T-helper 2 cell treated with Interferon-gamma antibody and Interleukin-4, amounts not matched to agents 5 μg/mL and 100 μg/mL, for 36 hours (primary cell): ENCODE data around the gene ADCY10.

Experiments
- DNase-seq: peaks from one replicate; pipeline ENCODE4 v3.0.0; 2021; ENCODE audit warnings: low spot score
- H3K27ac Mint-ChIP-seq: one replicate; pipeline ENCODE4 v1.8.0; 2021; ENCODE audit warnings: mild to moderate bottlenecking, mixed read lengths
- H3K27me3 Mint-ChIP-seq: one replicate; pipeline ENCODE4 v1.8.0; 2021; ENCODE audit warnings: low read depth, mixed read lengths
- H3K36me3 Mint-ChIP-seq: one replicate; pipeline ENCODE4 v1.8.0; 2021; ENCODE audit warnings: low read depth, mixed read lengths
- H3K4me1 Mint-ChIP-seq: one replicate; pipeline ENCODE4 v1.8.0; 2021; ENCODE audit warnings: low read depth, mixed read lengths
- H3K4me3 Mint-ChIP-seq: one replicate; pipeline ENCODE4 v1.8.0; 2022; ENCODE audit warnings: mild to moderate bottlenecking, moderate library complexity, mixed read lengths
- H3K9me3 Mint-ChIP-seq: one replicate; pipeline ENCODE4 v1.8.0; 2021; ENCODE audit warnings: mixed read lengths

ADCY10 gene

GRCh38 chr1:167913895-167914496, at the start of gene ADCY10:
Gene ADCY10, minus strand, starts transcription at chr1:167914134. Its CDS starts 8,994 bp downstream, at chr1:167905140.
- Mint-ChIP-seq H3K36me3 (peaks cover 14% of the 10 kb centered on the region), H3K27ac (no peak within 1 kb of the TSS), H3K27me3 (no peaks in the 10 kb centered on the region), H3K4me1 (no peaks in the 10 kb centered on the region), H3K4me3 (no peak within 1 kb of the TSS), H3K9me3 (peaks cover 10% of the 10 kb centered on the region)
- DNase-seq: no peak

GRCh38 chr1:167957710-167958109, 43.8 kb upstream of the ADCY10 start:
- Mint-ChIP-seq H3K4me1 (peaks cover 6% of the 10 kb centered on the region), H3K27ac (no peak overlapping the region), H3K9me3 (no peaks in the 10 kb centered on the region), H3K4me3 (no peak overlapping the region), H3K27me3 (no peaks in the 10 kb centered on the region), H3K36me3 (peaks cover 35% of the 10 kb centered on the region)
- no peak for DNase-seq

GRCh38 chr1:167955915-167956314, 42.0 kb upstream of the ADCY10 start:
- Mint-ChIP-seq H3K27ac (no peak overlapping the region), H3K27me3 (no peaks in the 10 kb centered on the region), H3K9me3 (no peaks in the 10 kb centered on the region), H3K36me3 (peaks cover 34% of the 10 kb centered on the region), H3K4me3 (no peak overlapping the region), H3K4me1 (peaks cover 6% of the 10 kb centered on the region)
- DNase-seq: no peak

GRCh38 chr1:167950569-167950968, 36.6 kb upstream of the ADCY10 start:
- Mint-ChIP-seq H3K27ac (no peak overlapping the region), H3K36me3 (peaks cover 25% of the 10 kb centered on the region), H3K4me1 (peaks cover 23% of the 10 kb centered on the region), H3K4me3 (no peak overlapping the region), H3K9me3 (no peaks in the 10 kb centered on the region), H3K27me3 (no peaks in the 10 kb centered on the region)
- DNase-seq: no peak

- Mint-ChIP-seq H3K27ac (no peak overlapping the region), H3K9me3 (no peaks in the 10 kb centered on the region), H3K4me1 (peaks cover 25% of the 10 kb centered on the region), H3K27me3 (no peaks in the 10 kb centered on the region), H3K4me3 (no peak overlapping the region), H3K36me3 (peaks cover 23% of the 10 kb centered on the region)
- no peak for DNase-seq
Observed at GRCh38 chr1:167949785-167950184, 35.9 kb upstream of the ADCY10 start.

GRCh38 chr1:167947733-167948132, 33.8 kb upstream of the ADCY10 start:
- Mint-ChIP-seq H3K27ac (no peak overlapping the region), H3K4me1 (peaks cover 25% of the 10 kb centered on the region), H3K27me3 (no peaks in the 10 kb centered on the region), H3K36me3 (peaks cover 22% of the 10 kb centered on the region), H3K4me3 (no peak overlapping the region), H3K9me3 (peaks cover 4% of the 10 kb centered on the region)
- DNase-seq: no peak

GRCh38 chr1:167943541-167943940, 29.6 kb upstream of the ADCY10 start:
- Mint-ChIP-seq H3K36me3 (peaks cover 17% of the 10 kb centered on the region), H3K4me3 (no peak overlapping the region), H3K27ac (no peak overlapping the region), H3K27me3 (no peaks in the 10 kb centered on the region), H3K9me3 (peaks cover 4% of the 10 kb centered on the region), H3K4me1 (peaks cover 25% of the 10 kb centered on the region)
- no peak for DNase-seq

GRCh38 chr1:167940264-167940663, 26.3 kb upstream of the ADCY10 start:
- Mint-ChIP-seq H3K27ac (no peak overlapping the region), H3K9me3 (peaks cover 4% of the 10 kb centered on the region), H3K27me3 (no peaks in the 10 kb centered on the region), H3K36me3 (peaks cover 18% of the 10 kb centered on the region), H3K4me1 (peaks cover 13% of the 10 kb centered on the region), H3K4me3 (no peak overlapping the region)
- DNase-seq: no peak

- H3K4me1 Mint-ChIP-seq: peaks cover 23% of the 10 kb centered on the region
- peak overlapping the region; percentile 90 for H3K4me3 Mint-ChIP-seq
- peak overlapping the region; percentile 97 for H3K27ac Mint-ChIP-seq
- no peaks in the 10 kb centered on the region for H3K27me3 Mint-ChIP-seq
- no peaks in the 10 kb centered on the region for H3K9me3 Mint-ChIP-seq
- H3K36me3 Mint-ChIP-seq: peaks cover 6% of the 10 kb centered on the region
- DNase-seq: no peak
Observed at GRCh38 chr1:167938080-167938636, 24.2 kb upstream of the ADCY10 start.

GRCh38 chr1:167937709-167938010, 23.7 kb upstream of the ADCY10 start:
- no peaks in the 10 kb centered on the region for H3K9me3 Mint-ChIP-seq
- H3K4me3 Mint-ChIP-seq: peak overlapping the region; percentile 90
- peak overlapping the region; percentile 97 for H3K27ac Mint-ChIP-seq
- peaks cover 6% of the 10 kb centered on the region for H3K36me3 Mint-ChIP-seq
- no peak for DNase-seq
- no peaks in the 10 kb centered on the region for H3K27me3 Mint-ChIP-seq
- H3K4me1 Mint-ChIP-seq: peaks cover 26% of the 10 kb centered on the region

GRCh38 chr1:167936930-167937708, 23.2 kb upstream of the ADCY10 start, which contains the start of gene MPC2:
Gene MPC2, minus strand, starts transcription at chr1:167937072. Its CDS starts 1,231 bp downstream, at chr1:167935841.
- peak within 1 kb of the TSS; percentile 97 for H3K27ac Mint-ChIP-seq
- peaks cover 29% of the 10 kb centered on the region for H3K4me1 Mint-ChIP-seq
- DNase-seq: peak; percentile 57
- peak within 1 kb of the TSS; percentile 90 for H3K4me3 Mint-ChIP-seq
- peaks cover 5% of the 10 kb centered on the region for H3K36me3 Mint-ChIP-seq
- no peaks in the 10 kb centered on the region for H3K27me3 Mint-ChIP-seq
- no peaks in the 10 kb centered on the region for H3K9me3 Mint-ChIP-seq

- peak; percentile 97 for DNase-seq
- peaks cover 5% of the 10 kb centered on the region for H3K36me3 Mint-ChIP-seq
- peaks cover 26% of the 10 kb centered on the region for H3K4me1 Mint-ChIP-seq
Observed at GRCh38 chr1:167936068-167936929, 22.4 kb upstream of the ADCY10 start, which contains the start of gene DCAF6. Gene DCAF6, plus strand, starts transcription at chr1:167936683. Its CDS starts 229 bp downstream, at chr1:167936912.

GRCh38 chr1:167935216-167936067, 21.5 kb upstream of the ADCY10 start:
- peak; percentile 63 for DNase-seq
- H3K4me3 Mint-ChIP-seq: peak overlapping the region; percentile 90
- H3K27me3 Mint-ChIP-seq: no peaks in the 10 kb centered on the region
- H3K36me3 Mint-ChIP-seq: peaks cover 5% of the 10 kb centered on the region
- H3K4me1 Mint-ChIP-seq: peaks cover 25% of the 10 kb centered on the region
- no peaks in the 10 kb centered on the region for H3K9me3 Mint-ChIP-seq
- peak overlapping the region; percentile 97 for H3K27ac Mint-ChIP-seq

More at GRCh38 chr1:167936068-167936929, 22.4 kb upstream of the ADCY10 start, which contains the start of gene DCAF6:
- peak within 1 kb of the TSS; percentile 90 for H3K4me3 Mint-ChIP-seq
- H3K27ac Mint-ChIP-seq: peak within 1 kb of the TSS; percentile 97
- no peaks in the 10 kb centered on the region for H3K9me3 Mint-ChIP-seq
- no peaks in the 10 kb centered on the region for H3K27me3 Mint-ChIP-seq
